Esophagus muscularis mucosa (tissue), 4 donors: ENCODE data around the gene RAB34. TPM values are rescaled to one million over a fixed set of nuclear protein-coding genes. Genes with fewer than 3 reads are reported as not detected.
A peak's percentile ranks its signal among the peaks of the same experiment; 100 is the strongest.

ENCODE experiments used
- DNase-seq: peaks from one replicate; pipeline ENCODE4 v3.0.0-alpha.2; 2017; ENCODE audit errors: extremely low spot score
- H3K27ac ChIP-seq, 4 donors: fragments of 200-600 bp; sonication (generic); replicated peaks in 1 of 4; 1 replicate in 3 of 4; 2 replicates in 1 of 4; pipeline ENCODE4 v1.5.1; 2016 to 2019; ENCODE audit warnings: mild to moderate bottlenecking in 1 of 4
- H3K27me3 ChIP-seq, 4 donors: fragments of 200-600 bp; sonication (generic); one replicate each; pipeline versions ENCODE4 v1.5.1 to v1.6.0; 2016 to 2019
- H3K36me3 ChIP-seq, 4 donors: fragments of 200-600 bp; sonication (generic); one replicate each; pipeline ENCODE4 v1.5.1; 2016 to 2019
- H3K4me1 ChIP-seq, 4 donors: fragments of 200-600 bp; sonication (generic); one replicate each; pipeline ENCODE4 v1.5.1; 2016 to 2019
- H3K4me3 ChIP-seq, 4 donors: fragments of 200-600 bp; sonication (generic); 1 replicate in 2 of 4; 2 replicates in 2 of 4; pipeline ENCODE4 v1.5.1; 2016 to 2019; ENCODE audit warnings: mild to moderate bottlenecking in 4 of 4, moderate library complexity in 1 of 4
- H3K9me3 ChIP-seq, 4 donors: fragments of 200-600 bp; sonication (generic); 1 replicate in 3 of 4; 2 replicates in 1 of 4; pipeline ENCODE4 v1.5.1; 2016 to 2019
- EP300 ChIP-seq: sonication (generic); formaldehyde crosslinking; IDR thresholded peaks from one replicate; pipeline ENCODE4 v1.6.1; 2017; ENCODE audit warnings: antibody characterized with exemption
- POLR2A ChIP-seq: fragments of 450-650 bp; IDR thresholded peaks from one replicate; pipeline ENCODE4 v1.6.1; 2017; ENCODE audit warnings: antibody characterized with exemption, moderate library complexity, mild to moderate bottlenecking, low read depth
- POLR2AphosphoS5 ChIP-seq, 2 donors: sonication (generic); formaldehyde crosslinking; IDR thresholded peaks; one replicate each; pipeline ENCODE4 v1.6.1; 2017; ENCODE audit warnings: antibody characterized with exemption in 2 of 2
- WGBS: methylation state at CpG from one replicate; pipeline ENCODE4 v1.1.5; 2018; 5-methylcytosine and 5-hydroxymethylcytosine counted together
- intact Hi-C: fragments of 100-400 bp; cut with DNase I; formaldehyde crosslinking; loops from one replicate; pipeline ENCODE4 v1.15.1; 2023
- total RNA-seq, 4 donors: library from RNA; depleted of rRNA; stranded (reverse); fragments of >200 nt; gene quantifications; one replicate each; pipeline versions ENCODE4 v1.1.0 to v1.2.1, GENCODE V29; 2016
- TF ChIP-seq, protein P1 (sequence below), 3 experiments: fragments of 200-600 bp in 2 of 3; fragments of 450-650 bp in 1 of 3; sonication (generic) in 2 of 3; IDR thresholded peaks; one replicate each; pipeline ENCODE4 v1.5.1; 2017 to 2019; ENCODE audit warnings: antibody characterized with exemption in 3 of 3, mild to moderate bottlenecking in 2 of 3, moderate library complexity in 1 of 3

The RAB34 gene
- total RNA-seq, 4 donors from 2014 or later = 147 to 216 (median 202) TPM

GRCh38 chr17:28760601-28761562 is 43.2 kb upstream of the RAB34 start:
- Histone ChIP-seq H3K27ac (peak overlapping the region in 2 of 4 donors; percentile 25 to 54), H3K4me3 (no peak overlapping the region), H3K9me3 (no peaks in the 10 kb centered on the region), H3K36me3 (peaks cover 17 to 64% (median 39%) of the 10 kb centered on the region in 4 donors), H3K27me3 (no peaks in the 10 kb centered on the region), H3K4me1 (peaks cover 17 to 32% (median 27%) of the 10 kb centered on the region in 4 donors)
- WGBS = 39% methylated on average over 9 of the region's 9 CpGs
- intact Hi-C loops = loop anchor here (5.0 kb wide), 5 partner anchors 39 to 156 kb away; partner anchors contain the start of genes ERAL1 and FAM222B
- TF ChIP-seq POLR2A (no peak), POLR2AphosphoS5 (IDR thresholded peaks at IDR 0.05) (peak in 1 of 2 donors; percentile 11), EP300 (no peak)
- TF ChIP-seq, protein P1, sequence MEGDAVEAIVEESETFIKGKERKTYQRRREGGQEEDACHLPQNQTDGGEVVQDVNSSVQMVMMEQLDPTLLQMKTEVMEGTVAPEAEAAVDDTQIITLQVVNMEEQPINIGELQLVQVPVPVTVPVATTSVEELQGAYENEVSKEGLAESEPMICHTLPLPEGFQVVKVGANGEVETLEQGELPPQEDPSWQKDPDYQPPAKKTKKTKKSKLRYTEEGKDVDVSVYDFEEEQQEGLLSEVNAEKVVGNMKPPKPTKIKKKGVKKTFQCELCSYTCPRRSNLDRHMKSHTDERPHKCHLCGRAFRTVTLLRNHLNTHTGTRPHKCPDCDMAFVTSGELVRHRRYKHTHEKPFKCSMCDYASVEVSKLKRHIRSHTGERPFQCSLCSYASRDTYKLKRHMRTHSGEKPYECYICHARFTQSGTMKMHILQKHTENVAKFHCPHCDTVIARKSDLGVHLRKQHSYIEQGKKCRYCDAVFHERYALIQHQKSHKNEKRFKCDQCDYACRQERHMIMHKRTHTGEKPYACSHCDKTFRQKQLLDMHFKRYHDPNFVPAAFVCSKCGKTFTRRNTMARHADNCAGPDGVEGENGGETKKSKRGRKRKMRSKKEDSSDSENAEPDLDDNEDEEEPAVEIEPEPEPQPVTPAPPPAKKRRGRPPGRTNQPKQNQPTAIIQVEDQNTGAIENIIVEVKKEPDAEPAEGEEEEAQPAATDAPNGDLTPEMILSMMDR (IDR thresholded peaks at IDR 0.05) = no peak
- DNase-seq = no peak

DNA sequence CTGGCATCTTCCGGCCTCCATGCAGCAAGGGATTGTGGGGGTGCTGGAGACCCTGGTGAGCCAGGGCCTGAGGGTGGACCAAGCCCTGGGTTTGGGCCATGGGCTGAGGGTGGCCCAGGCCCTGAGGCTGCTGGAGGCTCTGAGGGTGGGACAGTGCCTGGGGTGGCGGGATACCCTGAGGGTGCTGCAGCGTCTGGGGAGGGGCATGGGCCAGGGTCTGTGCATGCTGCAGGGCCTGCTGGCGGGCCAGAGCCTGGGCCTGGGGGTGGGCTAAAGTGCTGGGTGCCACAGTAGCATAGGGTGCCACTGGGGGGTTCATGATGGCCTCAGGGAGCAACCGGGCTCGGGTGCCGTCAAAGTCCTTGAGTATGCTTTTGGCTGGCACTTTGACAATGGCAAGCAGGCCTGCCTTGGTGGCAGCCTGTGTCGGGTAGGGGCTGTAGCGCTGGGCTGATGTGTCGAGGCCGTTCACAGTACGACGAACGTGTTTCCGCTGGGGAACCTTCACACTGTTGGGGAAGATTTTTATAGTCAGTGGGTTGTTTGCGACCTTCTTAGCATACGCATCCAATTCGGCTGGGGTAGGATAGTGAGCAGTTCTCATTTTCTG is 41.7 kb upstream of the RAB34 start:
- peaks cover 17 to 32% (median 26%) of the 10 kb centered on the region in 4 donors for H3K4me1 ChIP-seq
- intact Hi-C loops = loop anchor here (5.0 kb wide), 1 partner anchor 138 kb away; the partner anchor contains the start of gene FLOT2
- TF ChIP-seq EP300 = no peak
- TF ChIP-seq, protein P1 (IDR thresholded peaks at IDR 0.05) = no peak
- no peak for TF ChIP-seq POLR2A
- TF ChIP-seq POLR2AphosphoS5 (IDR thresholded peaks at IDR 0.05) = no peak

GRCh38 chr17:28758411-28759121 is 40.9 kb upstream of the RAB34 start:
- TF ChIP-seq POLR2AphosphoS5 (IDR thresholded peaks at IDR 0.05) (no peak), POLR2A (no peak), EP300 (no peak)
- TF ChIP-seq, protein P1 (IDR thresholded peaks at IDR 0.05) = no peak
- DNase-seq = no peak
- Histone ChIP-seq H3K4me3 (no peak overlapping the region), H3K4me1 (peaks cover 16 to 26% (median 21%) of the 10 kb centered on the region in 4 donors), H3K27ac (no peak overlapping the region), H3K9me3 (no peaks in the 10 kb centered on the region), H3K36me3 (peaks cover 17 to 55% (median 34%) of the 10 kb centered on the region in 4 donors), H3K27me3 (no peaks in the 10 kb centered on the region)
- intact Hi-C loops = loop anchor here (5.0 kb wide), 1 partner anchor 139 kb away; the partner anchor contains the start of gene FLOT2
- WGBS = 100% methylated on average over 1 of the region's 32 CpGs

More for the DNA sequence above, 41.7 kb upstream of the RAB34 start:
- WGBS = 93% methylated on average over 14 of the region's 18 CpGs
- H3K27ac ChIP-seq = no peak overlapping the region
- H3K36me3 ChIP-seq = peaks cover 17 to 57% (median 34%) of the 10 kb centered on the region in 4 donors
- H3K9me3 ChIP-seq = no peaks in the 10 kb centered on the region
- no peak overlapping the region for H3K4me3 ChIP-seq
- no peaks in the 10 kb centered on the region for H3K27me3 ChIP-seq
- DNase-seq = no peak

- DNase-seq = no peak
- WGBS = 79% methylated on average over 5 of the region's 5 CpGs
- intact Hi-C loops = loop anchor here (5.0 kb wide), 1 partner anchor 141 kb away; the partner anchor contains the start of gene FLOT2
- no peaks in the 10 kb centered on the region for H3K9me3 ChIP-seq
- H3K27me3 ChIP-seq = no peaks in the 10 kb centered on the region
- H3K4me1 ChIP-seq = peaks cover 9 to 14% (median 11%) of the 10 kb centered on the region in 4 donors
- peaks cover 17 to 43% (median 33%) of the 10 kb centered on the region in 4 donors for H3K36me3 ChIP-seq
- no peak overlapping the region for H3K27ac ChIP-seq
- no peak overlapping the region for H3K4me3 ChIP-seq
- TF ChIP-seq, protein P1 (IDR thresholded peaks at IDR 0.05) = no peak
- no peak for TF ChIP-seq POLR2A
- no peak for TF ChIP-seq EP300
- no peak for TF ChIP-seq POLR2AphosphoS5 (IDR thresholded peaks at IDR 0.05)
Observed at GRCh38 chr17:28756049-28756804, 38.6 kb upstream of the RAB34 start.
